ENCODE results near the gene SLC25A13. TPM values are rescaled to one million over a fixed set of nuclear protein-coding genes. Genes with fewer than 3 reads are reported as not detected.

Gene SLC25A13
- total and polyA plus RNA-seq, 2 of the 13 experiments (the other 11 are each of a cell fraction or from before 2014, with no cell fraction given), result 36.2 to 84.9 TPM

DNA sequence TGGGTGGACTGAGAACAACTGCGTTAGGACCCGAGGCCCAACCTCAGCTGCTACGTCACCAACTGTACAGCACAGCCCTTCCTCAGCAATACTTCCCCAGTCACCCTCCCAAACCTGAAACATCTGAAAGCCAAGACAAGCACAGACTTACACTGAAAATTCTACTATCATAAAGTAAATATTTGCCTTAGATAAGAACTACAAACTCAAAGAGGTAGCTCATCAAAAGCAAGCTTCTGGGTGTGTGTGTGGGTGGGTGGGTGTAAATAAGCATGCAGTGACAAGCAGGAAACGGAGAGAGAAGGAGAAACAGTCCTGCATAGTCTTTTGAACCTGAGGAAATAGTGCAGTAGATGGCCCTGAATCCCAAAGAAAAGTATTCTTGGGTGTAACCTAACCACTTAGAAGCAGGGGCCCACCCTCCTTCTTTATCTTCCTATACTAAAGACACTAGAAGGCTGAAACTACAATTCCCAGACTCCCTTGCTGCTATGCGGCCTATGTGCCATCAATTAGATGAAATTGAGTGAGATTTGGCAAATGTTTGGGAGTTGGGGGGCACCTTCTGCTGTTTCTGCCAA is 18.7 kb downstream of the SLC25A13 start (continued):
- TF ChIP-seq ZFX (CRISPR knock-in tag; IDR thresholded peaks at IDR 0.05; ENCODE audit: low read depth) (peak; percentile 75), ZNF264 (CRISPR knock-in tag; IDR thresholded peaks at IDR 0.05) (peak; percentile 82; the same call in 1 of the 2 replicates), KLF16 (CRISPR knock-in tag; IDR thresholded peaks at IDR 0.05) (peak in 1 of 2 experiments; percentile 67; a peak in 2 of 4 replicates), GATA4 (IDR thresholded peaks at IDR 0.05; ENCODE audit: borderline replicate concordance, low read depth) (peak; percentile 100), ZNF30 (CRISPR knock-in tag; IDR thresholded peaks at IDR 0.05) (no peak), ZNF580 (CRISPR knock-in tag; IDR thresholded peaks at IDR 0.05; ENCODE audit: borderline replicate concordance, low read depth) (peak; percentile 84; the same call in 1 of the 2 replicates), STAT6 (CRISPR knock-in tag; IDR thresholded peaks at IDR 0.05; ENCODE audit: borderline replicate concordance) (peak; percentile 71; the same call in 1 of the 2 replicates), ZNF350 (CRISPR knock-in tag; IDR thresholded peaks at IDR 0.05; ENCODE audit: borderline replicate concordance, low read depth) (peak; percentile 50; the same call in 1 of the 2 replicates)
- TF ChIP-seq, protein P1, sequence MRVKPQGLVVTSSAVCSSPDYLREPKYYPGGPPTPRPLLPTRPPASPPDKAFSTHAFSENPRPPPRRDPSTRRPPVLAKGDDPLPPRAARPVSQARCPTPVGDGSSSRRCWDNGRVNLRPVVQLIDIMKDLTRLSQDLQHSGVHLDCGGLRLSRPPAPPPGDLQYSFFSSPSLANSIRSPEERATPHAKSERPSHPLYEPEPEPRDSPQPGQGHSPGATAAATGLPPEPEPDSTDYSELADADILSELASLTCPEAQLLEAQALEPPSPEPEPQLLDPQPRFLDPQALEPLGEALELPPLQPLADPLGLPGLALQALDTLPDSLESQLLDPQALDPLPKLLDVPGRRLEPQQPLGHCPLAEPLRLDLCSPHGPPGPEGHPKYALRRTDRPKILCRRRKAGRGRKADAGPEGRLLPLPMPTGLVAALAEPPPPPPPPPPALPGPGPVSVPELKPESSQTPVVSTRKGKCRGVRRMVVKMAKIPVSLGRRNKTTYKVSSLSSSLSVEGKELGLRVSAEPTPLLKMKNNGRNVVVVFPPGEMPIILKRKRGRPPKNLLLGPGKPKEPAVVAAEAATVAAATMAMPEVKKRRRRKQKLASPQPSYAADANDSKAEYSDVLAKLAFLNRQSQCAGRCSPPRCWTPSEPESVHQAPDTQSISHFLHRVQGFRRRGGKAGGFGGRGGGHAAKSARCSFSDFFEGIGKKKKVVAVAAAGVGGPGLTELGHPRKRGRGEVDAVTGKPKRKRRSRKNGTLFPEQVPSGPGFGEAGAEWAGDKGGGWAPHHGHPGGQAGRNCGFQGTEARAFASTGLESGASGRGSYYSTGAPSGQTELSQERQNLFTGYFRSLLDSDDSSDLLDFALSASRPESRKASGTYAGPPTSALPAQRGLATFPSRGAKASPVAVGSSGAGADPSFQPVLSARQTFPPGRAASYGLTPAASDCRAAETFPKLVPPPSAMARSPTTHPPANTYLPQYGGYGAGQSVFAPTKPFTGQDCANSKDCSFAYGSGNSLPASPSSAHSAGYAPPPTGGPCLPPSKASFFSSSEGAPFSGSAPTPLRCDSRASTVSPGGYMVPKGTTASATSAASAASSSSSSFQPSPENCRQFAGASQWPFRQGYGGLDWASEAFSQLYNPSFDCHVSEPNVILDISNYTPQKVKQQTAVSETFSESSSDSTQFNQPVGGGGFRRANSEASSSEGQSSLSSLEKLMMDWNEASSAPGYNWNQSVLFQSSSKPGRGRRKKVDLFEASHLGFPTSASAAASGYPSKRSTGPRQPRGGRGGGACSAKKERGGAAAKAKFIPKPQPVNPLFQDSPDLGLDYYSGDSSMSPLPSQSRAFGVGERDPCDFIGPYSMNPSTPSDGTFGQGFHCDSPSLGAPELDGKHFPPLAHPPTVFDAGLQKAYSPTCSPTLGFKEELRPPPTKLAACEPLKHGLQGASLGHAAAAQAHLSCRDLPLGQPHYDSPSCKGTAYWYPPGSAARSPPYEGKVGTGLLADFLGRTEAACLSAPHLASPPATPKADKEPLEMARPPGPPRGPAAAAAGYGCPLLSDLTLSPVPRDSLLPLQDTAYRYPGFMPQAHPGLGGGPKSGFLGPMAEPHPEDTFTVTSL (CRISPR knock-in tag; IDR thresholded peaks at IDR 0.05; ENCODE audit: borderline replicate concordance), result peak; percentile 99
- TF ChIP-seq, protein P2, sequence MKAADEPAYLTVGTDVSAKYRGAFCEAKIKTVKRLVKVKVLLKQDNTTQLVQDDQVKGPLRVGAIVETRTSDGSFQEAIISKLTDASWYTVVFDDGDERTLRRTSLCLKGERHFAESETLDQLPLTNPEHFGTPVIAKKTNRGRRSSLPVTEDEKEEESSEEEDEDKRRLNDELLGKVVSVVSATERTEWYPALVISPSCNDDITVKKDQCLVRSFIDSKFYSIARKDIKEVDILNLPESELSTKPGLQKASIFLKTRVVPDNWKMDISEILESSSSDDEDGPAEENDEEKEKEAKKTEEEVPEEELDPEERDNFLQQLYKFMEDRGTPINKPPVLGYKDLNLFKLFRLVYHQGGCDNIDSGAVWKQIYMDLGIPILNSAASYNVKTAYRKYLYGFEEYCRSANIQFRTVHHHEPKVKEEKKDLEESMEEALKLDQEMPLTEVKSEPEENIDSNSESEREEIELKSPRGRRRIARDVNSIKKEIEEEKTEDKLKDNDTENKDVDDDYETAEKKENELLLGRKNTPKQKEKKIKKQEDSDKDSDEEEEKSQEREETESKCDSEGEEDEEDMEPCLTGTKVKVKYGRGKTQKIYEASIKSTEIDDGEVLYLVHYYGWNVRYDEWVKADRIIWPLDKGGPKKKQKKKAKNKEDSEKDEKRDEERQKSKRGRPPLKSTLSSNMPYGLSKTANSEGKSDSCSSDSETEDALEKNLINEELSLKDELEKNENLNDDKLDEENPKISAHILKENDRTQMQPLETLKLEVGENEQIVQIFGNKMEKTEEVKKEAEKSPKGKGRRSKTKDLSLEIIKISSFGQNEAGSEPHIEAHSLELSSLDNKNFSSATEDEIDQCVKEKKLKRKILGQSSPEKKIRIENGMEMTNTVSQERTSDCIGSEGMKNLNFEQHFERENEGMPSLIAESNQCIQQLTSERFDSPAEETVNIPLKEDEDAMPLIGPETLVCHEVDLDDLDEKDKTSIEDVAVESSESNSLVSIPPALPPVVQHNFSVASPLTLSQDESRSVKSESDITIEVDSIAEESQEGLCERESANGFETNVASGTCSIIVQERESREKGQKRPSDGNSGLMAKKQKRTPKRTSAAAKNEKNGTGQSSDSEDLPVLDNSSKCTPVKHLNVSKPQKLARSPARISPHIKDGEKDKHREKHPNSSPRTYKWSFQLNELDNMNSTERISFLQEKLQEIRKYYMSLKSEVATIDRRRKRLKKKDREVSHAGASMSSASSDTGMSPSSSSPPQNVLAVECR (CRISPR knock-in tag; IDR thresholded peaks at IDR 0.05; ENCODE audit: borderline replicate concordance), result peak; percentile 50; the same call in 1 of the 2 replicates
- TF ChIP-seq, protein P3, sequence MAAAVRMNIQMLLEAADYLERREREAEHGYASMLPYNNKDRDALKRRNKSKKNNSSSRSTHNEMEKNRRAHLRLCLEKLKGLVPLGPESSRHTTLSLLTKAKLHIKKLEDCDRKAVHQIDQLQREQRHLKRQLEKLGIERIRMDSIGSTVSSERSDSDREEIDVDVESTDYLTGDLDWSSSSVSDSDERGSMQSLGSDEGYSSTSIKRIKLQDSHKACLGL (CRISPR knock-in tag; IDR thresholded peaks at IDR 0.05), result no peak
- TF ChIP-seq, protein P4, sequence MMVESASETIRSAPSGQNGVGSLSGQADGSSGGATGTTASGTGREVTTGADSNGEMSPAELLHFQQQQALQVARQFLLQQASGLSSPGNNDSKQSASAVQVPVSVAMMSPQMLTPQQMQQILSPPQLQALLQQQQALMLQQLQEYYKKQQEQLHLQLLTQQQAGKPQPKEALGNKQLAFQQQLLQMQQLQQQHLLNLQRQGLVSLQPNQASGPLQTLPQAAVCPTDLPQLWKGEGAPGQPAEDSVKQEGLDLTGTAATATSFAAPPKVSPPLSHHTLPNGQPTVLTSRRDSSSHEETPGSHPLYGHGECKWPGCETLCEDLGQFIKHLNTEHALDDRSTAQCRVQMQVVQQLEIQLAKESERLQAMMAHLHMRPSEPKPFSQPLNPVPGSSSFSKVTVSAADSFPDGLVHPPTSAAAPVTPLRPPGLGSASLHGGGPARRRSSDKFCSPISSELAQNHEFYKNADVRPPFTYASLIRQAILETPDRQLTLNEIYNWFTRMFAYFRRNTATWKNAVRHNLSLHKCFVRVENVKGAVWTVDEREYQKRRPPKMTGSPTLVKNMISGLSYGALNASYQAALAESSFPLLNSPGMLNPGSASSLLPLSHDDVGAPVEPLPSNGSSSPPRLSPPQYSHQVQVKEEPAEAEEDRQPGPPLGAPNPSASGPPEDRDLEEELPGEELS (CRISPR knock-in tag; IDR thresholded peaks at IDR 0.05), result peak; percentile 99
